ENCODE results near the gene NT5M.

Gene NT5M

GRCh38 chr17:17362540-17362930 is 59.4 kb downstream of the NT5M start:
- in situ Hi-C loops (cut with HindIII; ENCODE audit: low sequenced_read_pairs), result loop anchor here (25.0 kb wide), 1 partner anchor 225 kb away; the partner anchor contains the start of gene PEMT
- DNase-seq (ENCODE audit: low read depth), result no peak
- no peak overlapping the region for H3K4me3 ChIP-seq (ENCODE audit: low read depth, low read length)
- TF ChIP-seq CTCF (IDR thresholded peaks at IDR 0.05; ENCODE audit: low read depth, low read length, missing control alignments), result no peak

- in situ Hi-C loops (cut with HindIII; ENCODE audit: low sequenced_read_pairs), result loop anchor here (25.0 kb wide), 1 partner anchor 224 kb away; the partner anchor contains the start of gene PEMT
- no peak for DNase-seq (ENCODE audit: low read depth)
- no peak for TF ChIP-seq CTCF (IDR thresholded peaks at IDR 0.05; ENCODE audit: low read depth, low read length, missing control alignments)
- H3K4me3 ChIP-seq (ENCODE audit: low read depth, low read length), result no peak overlapping the region
Observed at GRCh38 chr17:17363638-17364337, 60.6 kb downstream of the NT5M start.

GRCh38 chr17:17364338-17364667 is 61.1 kb downstream of the NT5M start:
- H3K4me3 ChIP-seq (ENCODE audit: low read depth, low read length), result no peak overlapping the region
- in situ Hi-C loops (cut with HindIII; ENCODE audit: low sequenced_read_pairs), result loop anchor here (25.0 kb wide), 1 partner anchor 223 kb away; the partner anchor contains the start of gene PEMT
- no peak for TF ChIP-seq CTCF (IDR thresholded peaks at IDR 0.05; ENCODE audit: low read depth, low read length, missing control alignments)
- DNase-seq (ENCODE audit: low read depth), result no peak

- no peak for TF ChIP-seq CTCF (IDR thresholded peaks at IDR 0.05; ENCODE audit: low read depth, low read length, missing control alignments)
- H3K4me3 ChIP-seq (ENCODE audit: low read depth, low read length), result no peak overlapping the region
- in situ Hi-C loops (cut with HindIII; ENCODE audit: low sequenced_read_pairs), result loop anchor here (25.0 kb wide), 1 partner anchor 222 kb away; the partner anchor contains the start of gene PEMT
- no peak for DNase-seq (ENCODE audit: low read depth)
Observed at GRCh38 chr17:17365476-17366110, 62.4 kb downstream of the NT5M start.

- DNase-seq (ENCODE audit: low read depth), result no peak
- no peak overlapping the region for H3K4me3 ChIP-seq (ENCODE audit: low read depth, low read length)
- in situ Hi-C loops (cut with HindIII; ENCODE audit: low sequenced_read_pairs), result loop anchor here (25.0 kb wide), 1 partner anchor 221 kb away; the partner anchor contains the start of gene PEMT
- TF ChIP-seq CTCF (IDR thresholded peaks at IDR 0.05; ENCODE audit: low read depth, low read length, missing control alignments), result no peak
Observed at GRCh38 chr17:17366235-17366634, 63.1 kb downstream of the NT5M start.

GRCh38 chr17:17366941-17367875 is 64.0 kb downstream of the NT5M start:
- in situ Hi-C loops (cut with HindIII; ENCODE audit: low sequenced_read_pairs), result loop anchor here (25.0 kb wide), 1 partner anchor 220 kb away; the partner anchor contains the start of gene PEMT
- no peak for TF ChIP-seq CTCF (IDR thresholded peaks at IDR 0.05; ENCODE audit: low read depth, low read length, missing control alignments)
- DNase-seq (ENCODE audit: low read depth), result no peak
- H3K4me3 ChIP-seq (ENCODE audit: low read depth, low read length), result no peak overlapping the region

Measured in astrocyte of the cerebellum (primary cell).